IMR-90 (cell line): ENCODE measurements around the gene NOTCH2NLA.
"Not testable (repeated sequence)": the region's sequence is repeated elsewhere in the genome, so short reads cannot be mapped to it uniquely, and the experiment has no call there.

Experiments used
- BHLHE40 ChIP-seq: fragments of 150-350 bp; IDR thresholded peaks from 2 replicates; pipeline ENCODE4 v1.6.1; 2016; ENCODE audit warnings: mild to moderate bottlenecking, low read depth, low read length
- CEBPB ChIP-seq: IDR thresholded peaks from 2 replicates; pipeline ENCODE4 v1.6.1; 2012; ENCODE audit warnings: low read depth, low read length, improper control_type of control experiment
- CHD1 ChIP-seq: IDR thresholded peaks from 2 replicates; pipeline ENCODE4 v1.6.1; 2012; ENCODE audit warnings: low read depth, low read length, improper control_type of control experiment
- FOS ChIP-seq: fragments of 150-350 bp; IDR thresholded peaks from 2 replicates; pipeline ENCODE4 v1.6.1; 2016; ENCODE audit warnings: low read depth, low read length
- MAFK ChIP-seq: IDR thresholded peaks from 2 replicates; pipeline ENCODE4 v1.6.1; 2012; ENCODE audit warnings: low read depth, low read length, improper control_type of control experiment
- MXI1 ChIP-seq: IDR thresholded peaks from 2 replicates; pipeline ENCODE4 v1.6.1; 2012; ENCODE audit warnings: low read depth, mild to moderate bottlenecking, low read length, moderate library complexity, borderline replicate concordance
- NFE2L2 ChIP-seq: fragments of 150-350 bp; IDR thresholded peaks from 2 replicates; pipeline ENCODE4 v1.6.1; 2016; ENCODE audit warnings: low read depth, mild to moderate bottlenecking, low read length
- POLR2A ChIP-seq: IDR thresholded peaks from 2 replicates; pipeline ENCODE4 v1.6.1; 2012; ENCODE audit warnings: mild to moderate bottlenecking, low read depth, low read length
- RAD21 ChIP-seq: IDR thresholded peaks from 2 replicates; pipeline ENCODE4 v1.6.1; 2012; ENCODE audit warnings: low read length, improper control_type of control experiment
- RCOR1 ChIP-seq: IDR thresholded peaks from 2 replicates; pipeline ENCODE4 v1.6.1; 2012; ENCODE audit warnings: mild to moderate bottlenecking, low read length, improper control_type of control experiment; ENCODE audit not compliant: insufficient replicate concordance
- SMC3 ChIP-seq: fragments of 150-350 bp; IDR thresholded peaks from 2 replicates; pipeline ENCODE4 v1.6.1; 2016; ENCODE audit warnings: low read depth, mild to moderate bottlenecking, antibody characterized with exemption, low read length, moderate library complexity
- TF ChIP-seq, protein P1 (sequence below): conservative IDR thresholded peaks from 2 replicates; pipeline ENCODE4 v1.5.1; 2012; ENCODE audit warnings: mild to moderate bottlenecking, low read depth, low read length, improper control_type of control experiment
- TF ChIP-seq, protein P2 (sequence below): fragments of 150-350 bp; IDR thresholded peaks from 2 replicates; pipeline ENCODE4 v1.6.1; 2016; ENCODE audit warnings: low read depth, mild to moderate bottlenecking, low read length, moderate library complexity, borderline replicate concordance
- TF ChIP-seq, protein P3 (sequence below): fragments of 150-350 bp; IDR thresholded peaks from 2 replicates; pipeline ENCODE4 v1.6.1; 2017; ENCODE audit warnings: mild to moderate bottlenecking, antibody characterized with exemption, low read length, low read depth

DNA sequence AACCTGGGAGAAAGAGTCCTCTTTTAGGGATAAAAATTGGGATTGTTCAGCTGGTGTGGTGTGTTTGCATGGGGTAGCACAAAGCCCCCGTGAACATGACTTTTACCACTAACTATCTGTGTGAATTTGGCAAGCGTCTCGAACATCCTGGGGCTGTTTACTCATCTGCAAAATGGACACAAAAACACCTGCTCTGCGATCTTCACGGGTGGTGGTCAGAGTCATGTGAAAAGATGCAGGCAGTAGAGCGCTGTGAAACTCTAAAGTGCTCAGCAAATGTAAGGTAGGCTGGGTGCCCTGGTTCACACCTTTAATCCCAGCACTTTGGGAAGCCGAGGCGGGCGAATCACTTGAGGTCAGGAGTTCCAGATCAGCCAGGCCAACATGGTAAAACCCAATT is 41.3 kb upstream of the NOTCH2NLA start:
- TF ChIP-seq, protein P1, sequence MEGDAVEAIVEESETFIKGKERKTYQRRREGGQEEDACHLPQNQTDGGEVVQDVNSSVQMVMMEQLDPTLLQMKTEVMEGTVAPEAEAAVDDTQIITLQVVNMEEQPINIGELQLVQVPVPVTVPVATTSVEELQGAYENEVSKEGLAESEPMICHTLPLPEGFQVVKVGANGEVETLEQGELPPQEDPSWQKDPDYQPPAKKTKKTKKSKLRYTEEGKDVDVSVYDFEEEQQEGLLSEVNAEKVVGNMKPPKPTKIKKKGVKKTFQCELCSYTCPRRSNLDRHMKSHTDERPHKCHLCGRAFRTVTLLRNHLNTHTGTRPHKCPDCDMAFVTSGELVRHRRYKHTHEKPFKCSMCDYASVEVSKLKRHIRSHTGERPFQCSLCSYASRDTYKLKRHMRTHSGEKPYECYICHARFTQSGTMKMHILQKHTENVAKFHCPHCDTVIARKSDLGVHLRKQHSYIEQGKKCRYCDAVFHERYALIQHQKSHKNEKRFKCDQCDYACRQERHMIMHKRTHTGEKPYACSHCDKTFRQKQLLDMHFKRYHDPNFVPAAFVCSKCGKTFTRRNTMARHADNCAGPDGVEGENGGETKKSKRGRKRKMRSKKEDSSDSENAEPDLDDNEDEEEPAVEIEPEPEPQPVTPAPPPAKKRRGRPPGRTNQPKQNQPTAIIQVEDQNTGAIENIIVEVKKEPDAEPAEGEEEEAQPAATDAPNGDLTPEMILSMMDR: not testable (repeated sequence)
- TF ChIP-seq, protein P2, sequence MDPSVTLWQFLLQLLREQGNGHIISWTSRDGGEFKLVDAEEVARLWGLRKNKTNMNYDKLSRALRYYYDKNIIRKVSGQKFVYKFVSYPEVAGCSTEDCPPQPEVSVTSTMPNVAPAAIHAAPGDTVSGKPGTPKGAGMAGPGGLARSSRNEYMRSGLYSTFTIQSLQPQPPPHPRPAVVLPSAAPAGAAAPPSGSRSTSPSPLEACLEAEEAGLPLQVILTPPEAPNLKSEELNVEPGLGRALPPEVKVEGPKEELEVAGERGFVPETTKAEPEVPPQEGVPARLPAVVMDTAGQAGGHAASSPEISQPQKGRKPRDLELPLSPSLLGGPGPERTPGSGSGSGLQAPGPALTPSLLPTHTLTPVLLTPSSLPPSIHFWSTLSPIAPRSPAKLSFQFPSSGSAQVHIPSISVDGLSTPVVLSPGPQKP: not testable (repeated sequence)
- TF ChIP-seq RAD21, MAFK, POLR2A, SMC3, CEBPB, RCOR1, FOS, BHLHE40, MXI1, CHD1, NFE2L2: not testable (repeated sequence)
- TF ChIP-seq, protein P3, sequence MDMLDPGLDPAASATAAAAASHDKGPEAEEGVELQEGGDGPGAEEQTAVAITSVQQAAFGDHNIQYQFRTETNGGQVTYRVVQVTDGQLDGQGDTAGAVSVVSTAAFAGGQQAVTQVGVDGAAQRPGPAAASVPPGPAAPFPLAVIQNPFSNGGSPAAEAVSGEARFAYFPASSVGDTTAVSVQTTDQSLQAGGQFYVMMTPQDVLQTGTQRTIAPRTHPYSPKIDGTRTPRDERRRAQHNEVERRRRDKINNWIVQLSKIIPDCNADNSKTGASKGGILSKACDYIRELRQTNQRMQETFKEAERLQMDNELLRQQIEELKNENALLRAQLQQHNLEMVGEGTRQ: not testable (repeated sequence)
